Neural crest cell (in vitro differentiated cells): Measurements from ENCODE around the gene YIF1A. TPM values are rescaled to one million over a fixed set of nuclear protein-coding genes. Genes with fewer than 3 reads are reported as not detected.

Experiments
- DNase-seq: peaks from one replicate; pipeline ENCODE4 v3.0.0; 2021; ENCODE audit warnings: low read depth, mixed read lengths, low spot score
- H3K27ac Mint-ChIP-seq: one replicate; pipeline ENCODE4 v1.8.0; 2021; ENCODE audit warnings: mild to moderate bottlenecking, mixed read lengths; ENCODE audit not compliant: unreplicated experiment
- H3K27me3 Mint-ChIP-seq: 2 replicates; pipeline ENCODE4 v1.8.0; 2021; ENCODE audit warnings: low read depth, mild to moderate bottlenecking, mixed read lengths
- H3K36me3 Mint-ChIP-seq: 2 replicates; pipeline ENCODE4 v1.8.0; 2021; ENCODE audit warnings: low read depth, mild to moderate bottlenecking, mixed read lengths
- H3K4me1 Mint-ChIP-seq: 2 replicates; pipeline ENCODE4 v1.8.0; 2021; ENCODE audit warnings: mixed read lengths
- H3K4me3 Mint-ChIP-seq: one replicate; pipeline ENCODE4 v1.8.0; 2021; ENCODE audit warnings: mild to moderate bottlenecking, mixed read lengths
- H3K9me3 Mint-ChIP-seq: 2 replicates; pipeline ENCODE4 v1.8.0; 2021; ENCODE audit warnings: mixed read lengths
- total RNA-seq: library from RNA; stranded (reverse); gene quantifications from 2 replicates; pipeline ENCODE4 v1.2.1, GENCODE V29; 2021
- TF ChIP-seq, protein P1 (sequence below): fragments of 200-600 bp; sonication (generic); conservative IDR thresholded peaks from 2 replicates; pipeline ENCODE4 v1.5.0; 2021; ENCODE audit warnings: antibody characterized with exemption, mild to moderate bottlenecking

The YIF1A gene
- total RNA-seq, 1 donor from 2014 or later = 60.9 TPM

DNA sequence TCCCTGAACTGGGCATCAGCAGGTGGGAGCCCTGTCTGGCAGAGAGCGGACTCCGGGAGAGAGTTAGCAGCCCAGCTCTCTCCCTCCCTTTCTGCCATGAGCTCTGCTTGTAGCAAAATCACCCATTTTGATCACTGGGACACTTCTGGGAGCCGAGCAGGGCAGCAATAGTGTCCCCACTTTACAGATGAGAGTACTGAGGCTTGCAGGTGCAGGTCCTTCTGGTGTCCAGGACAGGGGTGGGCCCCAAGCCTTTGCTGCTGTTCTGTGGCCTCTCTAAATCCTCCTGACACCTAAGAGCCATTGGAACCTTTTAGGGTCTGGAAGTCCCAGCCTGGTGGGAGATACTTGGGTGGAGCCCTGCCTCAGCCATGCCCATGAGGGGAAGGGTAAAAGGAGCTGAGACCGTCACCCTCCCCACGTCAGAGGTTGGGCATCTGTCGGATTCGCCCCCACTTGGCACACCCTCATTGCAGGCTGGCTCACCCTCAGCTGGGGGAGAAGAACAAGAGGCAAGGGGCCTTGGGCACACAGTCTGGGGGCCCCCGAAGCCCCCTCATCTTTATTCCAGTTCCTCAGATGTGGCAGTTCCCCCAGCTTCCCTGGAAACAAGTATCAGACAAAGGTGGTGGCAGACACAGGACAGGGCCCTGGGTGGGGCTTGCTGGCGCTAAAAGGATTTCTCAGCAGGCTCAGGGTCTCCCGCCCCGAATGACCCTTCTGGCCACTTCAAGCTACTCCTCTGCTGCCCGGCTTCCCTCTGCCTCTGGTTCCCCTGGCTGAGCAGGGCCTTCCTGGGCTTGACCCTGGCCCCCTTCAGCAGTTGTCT is 42.8 kb upstream of the YIF1A start:
- Mint-ChIP-seq H3K36me3 (no peaks in the 10 kb centered on the region), H3K4me1 (peaks cover 30% of the 10 kb centered on the region), H3K27ac (no peak overlapping the region), H3K4me3 (no peak overlapping the region), H3K27me3 (no peaks in the 10 kb centered on the region), H3K9me3 (no peaks in the 10 kb centered on the region)
- TF ChIP-seq, protein P1, sequence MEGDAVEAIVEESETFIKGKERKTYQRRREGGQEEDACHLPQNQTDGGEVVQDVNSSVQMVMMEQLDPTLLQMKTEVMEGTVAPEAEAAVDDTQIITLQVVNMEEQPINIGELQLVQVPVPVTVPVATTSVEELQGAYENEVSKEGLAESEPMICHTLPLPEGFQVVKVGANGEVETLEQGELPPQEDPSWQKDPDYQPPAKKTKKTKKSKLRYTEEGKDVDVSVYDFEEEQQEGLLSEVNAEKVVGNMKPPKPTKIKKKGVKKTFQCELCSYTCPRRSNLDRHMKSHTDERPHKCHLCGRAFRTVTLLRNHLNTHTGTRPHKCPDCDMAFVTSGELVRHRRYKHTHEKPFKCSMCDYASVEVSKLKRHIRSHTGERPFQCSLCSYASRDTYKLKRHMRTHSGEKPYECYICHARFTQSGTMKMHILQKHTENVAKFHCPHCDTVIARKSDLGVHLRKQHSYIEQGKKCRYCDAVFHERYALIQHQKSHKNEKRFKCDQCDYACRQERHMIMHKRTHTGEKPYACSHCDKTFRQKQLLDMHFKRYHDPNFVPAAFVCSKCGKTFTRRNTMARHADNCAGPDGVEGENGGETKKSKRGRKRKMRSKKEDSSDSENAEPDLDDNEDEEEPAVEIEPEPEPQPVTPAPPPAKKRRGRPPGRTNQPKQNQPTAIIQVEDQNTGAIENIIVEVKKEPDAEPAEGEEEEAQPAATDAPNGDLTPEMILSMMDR = no peak
- no peak for DNase-seq

GRCh38 chr11:66330931-66331330 is 42.0 kb upstream of the YIF1A start:
- Mint-ChIP-seq H3K27me3 (no peaks in the 10 kb centered on the region), H3K9me3 (no peaks in the 10 kb centered on the region), H3K4me1 (peaks cover 25% of the 10 kb centered on the region), H3K36me3 (no peaks in the 10 kb centered on the region), H3K4me3 (no peak overlapping the region), H3K27ac (no peak overlapping the region)
- no peak for DNase-seq
- TF ChIP-seq, protein P1 = no peak

GRCh38 chr11:66329165-66329673 is 40.3 kb upstream of the YIF1A start:
- TF ChIP-seq, protein P1 = no peak
- Mint-ChIP-seq H3K4me1 (peaks cover 28% of the 10 kb centered on the region), H3K9me3 (no peaks in the 10 kb centered on the region), H3K4me3 (no peak overlapping the region), H3K36me3 (no peaks in the 10 kb centered on the region), H3K27me3 (no peaks in the 10 kb centered on the region), H3K27ac (no peak overlapping the region)
- DNase-seq = no peak

- peak; percentile 80 for DNase-seq
- TF ChIP-seq, protein P1 = peak; percentile 96
- no peak overlapping the region for H3K27ac Mint-ChIP-seq
- peaks cover 35% of the 10 kb centered on the region for H3K4me1 Mint-ChIP-seq
- peak overlapping the region; percentile 68 for H3K4me3 Mint-ChIP-seq
- H3K9me3 Mint-ChIP-seq = peaks cover 2% of the 10 kb centered on the region
- H3K36me3 Mint-ChIP-seq = no peaks in the 10 kb centered on the region
- no peaks in the 10 kb centered on the region for H3K27me3 Mint-ChIP-seq
These were observed 39.6 kb upstream of the YIF1A start for GRCh38 chr11:66328302-66329144.

DNA sequence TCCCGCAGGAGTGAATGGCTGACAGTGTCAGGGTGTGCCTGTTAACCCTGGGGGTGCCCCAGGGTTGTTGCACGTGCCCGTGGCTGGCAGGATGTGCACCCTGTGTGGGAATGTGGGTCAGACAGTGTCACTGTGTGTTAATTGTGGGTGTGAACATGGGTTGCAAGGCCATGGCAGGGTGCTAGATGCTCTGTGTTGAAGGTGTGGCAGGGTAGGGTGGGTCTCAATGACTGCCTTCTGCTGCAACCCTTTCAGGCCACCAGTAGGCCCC is 39.0 kb upstream of the YIF1A start:
- Mint-ChIP-seq H3K9me3 (peaks cover 8% of the 10 kb centered on the region), H3K27me3 (no peaks in the 10 kb centered on the region), H3K4me1 (peaks cover 41% of the 10 kb centered on the region), H3K36me3 (no peaks in the 10 kb centered on the region), H3K27ac (no peak overlapping the region), H3K4me3 (no peak overlapping the region)
- no peak for DNase-seq
- TF ChIP-seq, protein P1 = no peak
